ENCODE measurements around the gene PHF8.

DNA sequence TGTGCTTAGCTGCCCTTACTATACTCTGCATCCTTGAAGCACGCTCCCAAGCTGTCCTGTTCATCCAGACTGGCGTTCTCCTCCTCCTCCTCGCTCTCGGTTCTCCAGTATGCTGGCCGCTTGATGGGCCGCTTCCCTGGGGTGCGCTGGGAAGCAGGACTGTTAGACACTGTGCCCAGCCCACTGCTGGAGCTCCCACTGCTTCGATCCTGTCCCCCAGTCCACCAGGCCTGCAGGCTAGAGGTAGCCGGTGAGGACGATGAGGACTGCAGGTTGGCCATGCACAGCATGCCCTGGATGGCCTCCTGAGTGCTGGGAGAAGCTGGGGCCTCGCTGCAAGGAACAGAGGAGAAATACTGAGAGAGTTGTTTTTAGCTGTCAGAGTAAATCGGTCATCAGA lies 59.4 kb downstream of the PHF8 start:
- TF ChIP-seq, protein P1, sequence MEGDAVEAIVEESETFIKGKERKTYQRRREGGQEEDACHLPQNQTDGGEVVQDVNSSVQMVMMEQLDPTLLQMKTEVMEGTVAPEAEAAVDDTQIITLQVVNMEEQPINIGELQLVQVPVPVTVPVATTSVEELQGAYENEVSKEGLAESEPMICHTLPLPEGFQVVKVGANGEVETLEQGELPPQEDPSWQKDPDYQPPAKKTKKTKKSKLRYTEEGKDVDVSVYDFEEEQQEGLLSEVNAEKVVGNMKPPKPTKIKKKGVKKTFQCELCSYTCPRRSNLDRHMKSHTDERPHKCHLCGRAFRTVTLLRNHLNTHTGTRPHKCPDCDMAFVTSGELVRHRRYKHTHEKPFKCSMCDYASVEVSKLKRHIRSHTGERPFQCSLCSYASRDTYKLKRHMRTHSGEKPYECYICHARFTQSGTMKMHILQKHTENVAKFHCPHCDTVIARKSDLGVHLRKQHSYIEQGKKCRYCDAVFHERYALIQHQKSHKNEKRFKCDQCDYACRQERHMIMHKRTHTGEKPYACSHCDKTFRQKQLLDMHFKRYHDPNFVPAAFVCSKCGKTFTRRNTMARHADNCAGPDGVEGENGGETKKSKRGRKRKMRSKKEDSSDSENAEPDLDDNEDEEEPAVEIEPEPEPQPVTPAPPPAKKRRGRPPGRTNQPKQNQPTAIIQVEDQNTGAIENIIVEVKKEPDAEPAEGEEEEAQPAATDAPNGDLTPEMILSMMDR (conservative IDR thresholded peaks at IDR 0.05 in 1 of 2, IDR thresholded peaks at IDR 0.05 in 1 of 2; ENCODE audit: extremely low read depth in 1 of 2, insufficient read depth in 1 of 2, low read depth in 1 of 2, low read length in 2 of 2): no peak
- TF ChIP-seq EZH2 (IDR thresholded peaks at IDR 0.05; ENCODE audit: borderline replicate concordance, low read length): no peak
